NCI-H1436 treated with DMSO at 0.1 percent for 48 hours (cell line): ENCODE results near the gene SLC2A14.
"Not testable (repeated sequence)": the region's sequence is repeated elsewhere in the genome, so short reads cannot be mapped to it uniquely, and the experiment has no call there.

Experiments
- DNase-seq: peaks from one replicate; lab custom pipeline; 2025; lab: John Stamatoyannopoulos, UW

SLC2A14 gene

DNA sequence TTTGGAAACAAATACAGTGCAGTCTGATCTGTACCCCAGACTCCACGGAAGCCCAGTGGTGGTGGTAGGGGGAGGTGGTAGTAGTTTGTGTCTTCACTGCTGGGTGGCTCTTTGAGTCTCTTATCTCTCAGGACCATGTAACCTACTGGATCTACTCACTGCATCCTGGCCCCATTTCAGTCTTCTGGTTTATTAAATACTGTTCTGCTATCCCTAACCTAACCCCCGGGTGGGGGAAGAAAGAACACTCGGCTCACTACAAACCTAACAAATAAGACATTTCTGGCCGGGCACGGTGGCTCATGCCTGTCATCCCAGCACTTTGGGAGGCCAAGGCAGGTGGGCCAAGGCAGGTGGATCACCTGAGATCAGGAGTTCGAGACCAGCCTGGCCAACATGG, 39.5 kb downstream of the SLC2A14 start:
- DNase-seq, result not testable (repeated sequence)

DNA sequence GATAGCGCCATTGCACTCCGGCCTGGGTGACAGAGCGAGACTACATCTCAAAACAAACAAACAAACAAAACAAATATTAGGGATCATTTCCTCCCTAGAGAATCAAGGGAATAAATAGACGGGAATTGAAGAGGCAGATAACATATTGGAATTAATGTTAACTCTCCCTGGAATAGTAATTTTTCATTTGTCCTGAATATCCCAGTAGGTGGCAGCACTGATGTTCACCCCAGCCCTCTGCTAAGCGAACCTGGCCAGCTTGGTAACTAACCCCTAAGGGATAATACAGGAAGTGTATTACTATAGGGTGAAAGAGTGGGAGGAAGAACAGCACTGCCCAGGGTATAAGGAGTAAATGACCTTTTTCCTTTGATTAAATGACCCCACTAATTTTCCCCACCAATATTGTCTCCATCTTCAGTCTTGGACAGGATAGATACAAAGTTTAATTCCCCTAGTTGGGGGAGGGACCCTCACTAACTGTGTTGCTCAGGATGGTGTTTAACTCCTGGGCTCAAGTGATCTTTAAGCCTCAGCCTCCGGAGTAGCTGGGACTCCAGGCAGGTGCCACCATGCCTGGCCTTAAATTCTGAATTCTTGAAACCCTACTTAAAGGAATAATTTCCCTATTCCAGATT, 40.5 kb downstream of the SLC2A14 start:
- no peak for DNase-seq

DNA sequence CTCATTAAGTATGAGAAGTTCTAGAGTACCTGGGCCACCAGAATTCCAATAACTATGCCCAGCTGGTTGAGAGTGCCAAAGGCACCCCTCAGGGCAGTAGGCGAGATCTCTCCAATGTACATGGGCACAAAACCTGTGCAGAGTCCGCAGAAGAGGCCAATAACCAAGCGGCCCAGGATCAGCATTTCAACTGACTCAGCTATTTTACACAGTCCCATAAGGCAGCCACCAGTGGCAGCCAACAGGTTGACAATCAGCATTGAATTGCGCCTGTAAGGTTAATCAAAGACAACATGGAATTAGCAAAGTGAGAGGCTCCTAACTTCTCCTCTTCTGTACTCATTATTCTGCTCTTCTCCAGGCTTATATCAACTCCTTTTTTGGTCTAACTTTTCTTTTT, 43.0 kb downstream of the SLC2A14 start:
- not testable (repeated sequence) for DNase-seq

DNA sequence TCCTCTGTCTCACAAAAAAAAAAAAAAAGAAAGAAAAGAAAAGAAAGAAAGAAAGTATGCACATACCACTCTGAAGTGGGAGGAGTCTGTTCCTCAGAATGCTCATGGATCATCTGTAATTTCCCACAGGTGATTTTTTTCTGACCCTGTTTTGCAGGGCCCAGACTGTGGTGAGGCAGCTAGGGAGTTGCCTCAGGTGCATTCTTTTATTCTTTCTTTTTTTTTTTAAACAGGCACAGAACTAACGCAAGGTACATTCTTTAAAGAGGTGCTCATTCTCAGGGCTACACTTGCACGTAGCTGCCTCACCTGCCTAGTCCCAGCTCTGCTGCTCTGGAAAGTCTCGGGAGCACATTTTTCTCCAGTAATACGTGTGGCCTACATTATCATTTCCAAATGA, 47.0 kb downstream of the SLC2A14 start:
- not testable (repeated sequence) for DNase-seq

DNA sequence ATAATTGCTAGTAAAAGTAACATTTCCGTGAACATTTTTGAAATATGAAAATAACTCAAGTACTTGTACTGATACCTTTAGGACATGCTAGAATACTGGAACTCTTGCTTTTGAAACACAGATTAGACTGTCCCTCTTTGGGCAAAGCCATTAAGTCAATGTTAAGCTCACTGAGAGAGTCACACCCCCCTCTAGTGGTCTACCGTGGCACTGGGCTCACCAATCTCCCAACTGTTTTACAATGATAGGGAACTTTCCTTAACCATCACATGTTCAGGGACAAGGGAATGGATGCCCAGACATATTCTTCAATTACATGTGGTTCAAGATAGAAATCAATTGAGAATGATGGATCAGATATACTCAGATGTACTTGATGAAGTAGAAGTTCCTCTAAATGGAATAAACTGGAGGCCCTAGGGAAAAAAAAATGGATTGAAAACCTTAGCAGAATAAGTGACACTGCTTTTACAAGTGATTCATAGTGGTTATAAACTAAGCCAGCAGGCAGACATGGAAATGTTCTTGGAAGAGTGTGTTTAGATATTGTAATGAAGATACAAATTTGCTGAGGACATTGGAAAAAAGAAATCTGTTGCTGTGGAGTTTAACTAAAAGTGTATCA, 65.7 kb downstream of the SLC2A14 start:
- no peak for DNase-seq

DNA sequence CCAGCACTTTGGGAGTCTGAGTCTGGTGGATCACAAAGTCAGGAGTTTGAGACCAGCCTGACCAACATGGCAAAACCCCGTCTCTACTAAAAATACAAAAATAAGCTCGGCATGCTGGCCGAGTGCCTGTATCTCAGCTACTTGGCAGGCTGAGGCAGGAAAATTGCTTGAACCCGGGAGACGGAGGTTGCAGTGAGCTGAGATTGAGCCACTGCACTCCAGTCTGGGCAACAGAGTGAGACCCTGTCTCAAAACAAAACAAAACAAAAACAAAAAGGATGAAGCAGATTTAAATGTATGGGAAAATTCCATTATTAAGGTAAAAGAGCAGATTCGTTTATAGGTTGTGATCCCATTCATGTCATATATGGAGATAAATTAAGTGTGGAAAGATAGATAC, 66.4 kb downstream of the SLC2A14 start:
- DNase-seq, result not testable (repeated sequence)

DNA sequence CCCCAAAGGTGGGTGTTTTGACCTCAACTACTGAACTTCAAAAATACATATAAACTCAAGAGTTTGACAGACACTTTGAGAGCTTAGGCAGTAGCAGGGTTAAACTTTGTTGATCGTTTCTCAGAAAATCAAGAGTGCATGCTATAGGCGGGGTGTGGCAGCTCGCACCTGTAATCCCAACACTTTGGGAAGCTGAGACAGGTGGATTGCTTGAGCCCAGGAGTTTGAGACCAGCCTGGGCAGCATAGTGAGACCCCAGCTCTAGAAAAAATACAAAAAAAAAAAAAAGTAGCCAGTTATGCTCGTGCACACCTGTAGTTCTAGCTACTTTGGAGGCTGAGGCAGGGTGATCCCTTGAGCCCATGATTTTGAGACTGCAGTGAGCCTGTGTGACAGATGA, 71.3 kb downstream of the SLC2A14 start:
- DNase-seq, result no peak

DNA sequence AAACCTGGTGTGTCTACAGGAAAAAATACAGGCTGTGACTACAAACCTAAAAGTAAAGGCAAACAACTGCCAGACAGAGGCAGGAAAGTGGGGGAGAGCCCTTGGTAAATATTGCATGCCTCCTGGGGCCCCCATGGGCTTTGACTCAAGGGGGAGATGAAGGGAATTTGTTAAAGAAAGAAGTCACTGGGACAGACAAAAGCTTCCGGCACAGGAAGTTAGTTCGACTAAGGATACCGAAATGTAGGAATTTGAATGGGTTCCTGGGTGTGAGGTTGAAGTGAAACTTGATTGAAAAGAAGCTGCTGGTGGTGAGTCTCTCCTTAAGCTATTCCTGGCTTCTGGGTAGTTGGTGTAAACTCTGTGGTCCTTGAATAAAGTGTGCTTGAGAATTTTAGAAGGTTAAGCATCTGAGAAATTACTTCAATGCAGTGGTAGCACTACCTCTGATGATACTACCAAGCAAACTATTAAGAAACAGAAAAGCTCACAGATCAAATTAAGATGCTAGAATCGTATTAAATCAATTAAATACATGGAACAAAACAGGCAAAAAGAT, 73.9 kb downstream of the SLC2A14 start:
- DNase-seq, result not testable (repeated sequence)

DNA sequence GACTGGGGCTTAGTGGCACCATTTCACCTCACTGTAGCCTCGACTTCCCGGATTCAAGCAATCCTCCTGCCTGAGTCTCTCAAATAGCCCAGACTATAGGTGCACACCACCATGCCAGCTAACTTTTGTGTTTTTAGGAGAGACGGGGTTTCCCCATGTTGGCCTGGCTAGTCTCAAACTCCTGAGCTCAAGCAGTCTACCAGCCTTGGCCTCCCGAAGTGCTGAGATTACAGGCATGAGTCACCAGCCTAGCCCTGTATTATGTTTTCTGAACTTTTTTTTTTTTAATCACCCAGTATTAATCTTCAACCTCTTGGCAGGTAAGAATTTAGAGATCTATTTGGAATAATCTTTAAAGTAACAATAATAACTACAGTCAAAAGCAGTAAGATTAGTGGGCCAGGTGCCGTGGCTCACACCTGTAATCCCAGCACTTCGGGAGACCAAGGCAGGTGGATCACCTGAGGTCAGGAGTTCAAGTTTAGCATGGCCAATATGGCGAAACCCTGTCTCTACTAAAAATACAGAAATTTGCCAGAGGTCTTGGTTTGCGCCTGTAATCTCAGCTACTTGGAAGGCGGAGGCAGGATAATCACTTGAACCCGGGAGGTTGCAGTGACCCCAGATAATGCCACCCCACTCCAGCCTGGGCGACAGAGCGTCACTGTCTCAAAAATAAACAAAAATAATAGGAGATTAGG, 74.9 kb downstream of the SLC2A14 start:
- no peak for DNase-seq

- not testable (repeated sequence) for DNase-seq
These were observed 75.4 kb downstream of the SLC2A14 start for GRCh38 chr12:7797269-7797668.

- no peak for DNase-seq
These were observed 79.5 kb downstream of the SLC2A14 start for GRCh38 chr12:7793211-7793610.

DNA sequence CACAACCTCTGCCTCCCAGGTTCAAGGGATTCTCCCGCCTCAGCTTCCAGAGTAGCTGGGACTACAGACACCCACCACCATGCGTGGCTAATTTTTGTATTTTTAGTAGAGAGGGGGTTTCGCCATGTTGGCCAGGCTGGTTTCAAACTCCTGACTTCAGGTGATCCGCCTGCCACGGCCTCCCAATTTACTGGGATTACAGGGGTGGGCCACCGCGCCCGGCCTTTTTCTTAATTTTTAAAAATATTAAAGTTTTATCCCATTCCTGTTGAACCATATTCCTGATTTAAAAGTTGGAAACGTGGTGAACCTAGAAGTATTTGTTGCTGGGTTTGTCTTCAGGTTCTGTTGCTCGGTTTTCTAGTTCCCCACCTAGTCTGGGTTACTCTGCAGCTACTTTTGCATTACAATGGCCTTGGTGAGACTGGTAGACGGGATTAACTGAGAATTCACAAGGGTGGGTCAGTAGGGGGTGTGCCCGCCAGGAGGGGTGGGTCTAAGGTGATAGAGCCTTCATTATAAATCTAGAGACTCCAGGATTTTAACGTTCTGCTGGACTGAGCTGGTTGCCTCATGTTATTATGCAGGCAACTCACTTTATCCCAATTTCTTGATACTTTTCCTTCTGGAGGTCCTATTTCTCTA, 83.7 kb downstream of the SLC2A14 start, which contains the start of gene NANOG:
NANOG (plus strand) TSS at position 519 of the 645 bp plus-strand sequence. CDS start 213 bp downstream, outside the sequence.
- not testable (repeated sequence) for DNase-seq

GRCh38 chr12:7788294-7788660, 84.4 kb downstream of the SLC2A14 start:
- no peak for DNase-seq

DNA sequence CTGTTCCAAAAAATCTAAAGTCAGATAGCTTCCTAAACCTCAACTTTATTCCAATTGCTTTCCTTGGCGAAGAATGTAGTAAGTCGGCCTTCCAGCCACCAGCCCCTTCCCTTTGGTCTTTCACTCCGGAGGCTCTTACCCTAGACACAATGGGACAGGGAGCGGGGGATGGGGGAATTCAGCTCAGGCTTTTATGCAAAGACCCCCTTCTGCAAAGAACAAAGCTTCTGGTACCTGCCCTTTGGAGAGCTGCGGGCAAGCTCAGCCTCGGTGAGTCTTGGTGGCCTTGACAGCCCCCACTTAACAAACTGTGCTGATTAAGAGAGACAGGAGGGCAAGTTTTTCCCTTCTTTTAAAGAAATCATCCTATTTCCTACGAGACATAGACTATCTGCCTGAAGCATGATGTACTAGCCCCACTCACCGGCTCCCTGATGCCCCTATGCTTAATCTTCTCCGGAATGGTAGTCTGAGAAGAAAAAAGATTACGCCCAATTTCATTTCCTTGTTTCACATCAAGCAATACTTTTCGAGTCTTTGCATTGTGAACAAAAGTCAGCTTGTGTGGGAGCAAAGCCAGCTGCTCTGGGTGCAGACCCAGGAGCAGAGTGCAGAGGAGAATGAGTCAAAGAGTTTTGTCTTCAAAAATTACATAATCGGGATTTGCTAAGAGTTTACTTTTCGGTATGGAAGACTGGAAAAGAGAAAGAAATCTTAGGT, 85.0 kb downstream of the SLC2A14 start:
- no peak for DNase-seq

DNA sequence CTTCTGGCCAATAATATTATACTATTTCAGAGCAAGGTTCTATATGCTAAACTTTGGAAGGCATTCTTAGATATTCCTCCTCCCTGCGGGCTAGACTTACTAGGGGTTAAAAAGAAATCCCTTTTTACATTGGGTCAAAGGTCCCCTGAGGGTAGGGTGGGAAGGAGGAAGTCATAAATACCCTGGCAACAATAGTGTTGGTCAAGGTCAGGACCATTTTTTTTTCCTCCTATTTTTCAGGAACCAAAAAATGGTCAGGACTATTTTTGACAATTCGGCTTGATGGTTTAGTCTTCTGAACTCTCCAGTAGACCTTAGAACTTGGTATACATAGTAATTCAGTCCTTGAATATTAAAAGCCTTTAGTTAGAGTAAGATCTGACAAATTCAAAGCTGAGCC, 88.0 kb downstream of the SLC2A14 start:
- DNase-seq, result no peak

DNA sequence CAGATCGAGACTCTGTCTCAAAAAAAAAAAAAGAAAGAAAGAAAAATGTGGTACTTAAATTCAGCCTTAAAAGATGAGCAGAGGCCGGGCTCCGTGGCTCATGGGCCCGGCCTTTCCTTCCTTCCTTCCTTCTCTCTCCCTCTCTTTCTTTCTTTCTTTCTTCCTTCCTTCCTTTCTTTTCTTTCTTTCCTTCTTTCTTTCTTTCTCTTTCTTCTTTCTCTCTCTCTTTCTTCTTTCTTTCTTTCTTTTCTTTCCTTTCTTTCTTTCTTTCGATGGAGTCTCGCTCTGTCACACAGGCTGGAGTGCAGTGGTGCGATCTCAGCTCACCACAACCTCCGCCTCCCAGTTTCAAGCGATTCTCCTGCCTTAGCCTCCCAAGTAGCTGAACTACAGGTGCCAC, 89.3 kb downstream of the SLC2A14 start:
- DNase-seq, result not testable (repeated sequence)

GRCh38 chr12:7782055-7782454, 90.7 kb downstream of the SLC2A14 start:
- DNase-seq, result no peak

DNA sequence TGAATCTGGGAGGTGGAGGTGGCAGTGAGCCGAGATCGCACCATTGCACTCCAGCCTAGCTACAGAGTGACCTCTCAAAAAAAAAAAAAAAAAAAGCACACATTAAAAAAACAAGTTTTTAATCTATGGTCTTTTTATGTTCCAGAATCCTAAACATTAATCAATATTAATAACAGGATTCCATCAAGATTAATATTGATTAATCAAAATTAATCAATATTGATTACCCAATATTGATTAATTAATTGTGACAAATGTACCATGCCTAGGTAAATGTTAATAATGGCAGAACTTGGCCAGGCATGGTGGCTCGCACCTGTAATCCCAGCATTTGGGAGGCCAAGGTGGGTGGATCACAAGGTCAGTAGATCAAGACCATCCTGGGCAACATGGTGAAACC, 91.4 kb downstream of the SLC2A14 start:
- no peak for DNase-seq

DNA sequence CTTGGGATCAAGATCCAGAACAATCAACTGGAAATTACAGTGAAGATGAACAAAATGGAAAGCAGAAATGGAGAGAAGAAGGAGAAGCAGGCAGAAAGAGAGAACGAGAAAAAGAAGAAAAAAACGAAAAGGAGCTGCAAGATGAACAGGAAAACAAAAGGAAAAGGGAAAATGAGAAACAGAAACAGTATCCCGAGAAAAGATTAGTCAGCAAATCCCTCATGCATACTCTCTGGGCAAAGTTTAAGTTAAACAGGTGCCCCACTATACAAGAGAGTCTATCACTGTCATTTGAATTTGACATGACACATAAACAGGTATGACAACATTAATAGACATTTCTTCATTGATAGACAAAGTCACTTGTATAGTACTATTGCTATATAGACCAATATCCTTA, 102.7 kb downstream of the SLC2A14 start:
- no peak for DNase-seq
